ENCODE measurements around the gene IL18RAP.

IL18RAP gene

GRCh38 chr2:102422910-102423309, at the start of gene IL18RAP:
IL18RAP (plus strand) TSS chr2:102423160; CDS start chr2:102423278, 118 bp downstream.
- no peak for DNase-seq

GRCh38 chr2:102376052-102376591, 46.8 kb upstream of the IL18RAP start:
- no peak for DNase-seq

DNA sequence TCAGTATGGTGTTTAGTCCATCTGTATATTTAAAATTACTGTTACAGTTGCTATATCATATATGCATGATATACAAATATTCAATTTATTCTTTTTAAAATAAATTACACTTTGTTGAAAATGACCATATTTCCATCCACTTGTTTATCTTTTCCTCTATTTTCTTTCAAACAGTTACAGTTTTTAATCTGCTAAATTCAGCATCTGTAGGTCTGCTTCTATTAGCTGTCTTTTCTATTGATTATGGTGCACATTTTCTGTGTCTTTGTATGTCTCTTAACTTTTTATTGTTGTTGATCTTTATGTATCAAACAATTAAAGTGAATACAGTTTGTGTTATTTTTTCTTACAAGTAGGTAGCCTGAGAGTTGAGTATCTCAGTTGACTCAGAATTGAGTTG, 39.2 kb upstream of the IL18RAP start:
- no peak for DNase-seq

- DNase-seq: no peak
Measured at GRCh38 chr2:102385522-102385921, 37.4 kb upstream of the IL18RAP start.

GRCh38 chr2:102386004-102386403, 37.0 kb upstream of the IL18RAP start:
- DNase-seq: no peak

GRCh38 chr2:102386867-102387541, 36.0 kb upstream of the IL18RAP start:
- no peak for DNase-seq

- no peak for DNase-seq
Measured at GRCh38 chr2:102387763-102388546, 35.0 kb upstream of the IL18RAP start.

DNA sequence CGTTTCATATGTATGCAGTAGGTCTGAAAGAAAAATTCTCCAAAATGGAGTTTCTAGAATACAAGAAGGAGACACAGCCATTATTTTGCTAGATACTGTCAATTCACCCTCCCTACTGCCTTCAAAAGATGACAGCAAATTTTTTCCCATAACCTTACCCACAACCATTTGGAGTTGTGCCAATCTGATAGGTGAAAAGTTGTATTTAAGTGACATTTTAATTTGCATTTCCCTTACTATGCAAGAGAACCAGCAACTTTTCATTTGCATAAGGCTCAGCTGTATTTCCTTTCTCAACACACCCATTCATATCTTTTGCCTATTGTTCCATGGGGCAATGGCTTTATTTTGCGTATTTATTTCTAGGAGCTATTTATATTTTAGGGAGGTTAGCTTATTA, 31.4 kb upstream of the IL18RAP start:
- no peak for DNase-seq

- no peak for DNase-seq
Measured at GRCh38 chr2:102392096-102392495, 30.9 kb upstream of the IL18RAP start.

DNA sequence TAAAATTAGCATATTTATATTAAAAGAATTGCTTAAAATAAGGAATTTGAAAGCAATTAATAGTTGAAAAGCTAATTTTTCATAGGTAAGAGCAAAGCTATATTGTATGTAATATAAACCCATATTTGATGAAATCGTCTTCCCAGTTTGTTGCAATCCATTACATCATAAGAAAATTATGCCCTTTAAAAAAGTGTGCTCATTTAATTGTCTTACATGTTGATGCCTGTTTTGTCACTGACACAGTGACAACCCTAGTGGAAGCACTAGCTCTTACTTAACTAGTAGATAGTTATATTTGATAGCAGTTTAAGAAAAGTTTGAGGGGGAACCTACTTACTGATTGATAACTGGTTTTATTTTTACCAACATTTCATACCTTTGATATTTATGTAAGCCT, 30.0 kb upstream of the IL18RAP start:
- no peak for DNase-seq

- DNase-seq: no peak
Measured at GRCh38 chr2:102396012-102396411, 26.9 kb upstream of the IL18RAP start.

DNA sequence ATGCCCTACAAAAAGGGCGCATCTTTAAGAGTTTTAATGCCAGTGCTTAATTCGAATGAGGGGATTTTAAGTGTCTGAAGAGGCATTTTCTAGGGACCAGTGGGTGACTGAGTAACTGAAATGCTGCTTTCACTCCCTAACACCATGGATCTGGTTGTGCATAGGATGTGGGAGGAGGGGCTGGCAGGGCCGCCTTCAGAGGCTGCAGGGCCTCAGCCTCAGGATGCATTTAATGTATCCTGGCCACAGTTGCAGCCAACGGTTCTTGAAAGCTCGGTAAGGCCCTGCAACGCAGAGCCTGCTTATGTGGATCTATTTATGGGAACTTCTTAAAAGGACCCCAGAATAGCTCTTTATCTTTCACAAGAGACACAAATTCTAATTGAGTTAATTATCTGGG, 25.8 kb upstream of the IL18RAP start:
- DNase-seq: no peak

DNA sequence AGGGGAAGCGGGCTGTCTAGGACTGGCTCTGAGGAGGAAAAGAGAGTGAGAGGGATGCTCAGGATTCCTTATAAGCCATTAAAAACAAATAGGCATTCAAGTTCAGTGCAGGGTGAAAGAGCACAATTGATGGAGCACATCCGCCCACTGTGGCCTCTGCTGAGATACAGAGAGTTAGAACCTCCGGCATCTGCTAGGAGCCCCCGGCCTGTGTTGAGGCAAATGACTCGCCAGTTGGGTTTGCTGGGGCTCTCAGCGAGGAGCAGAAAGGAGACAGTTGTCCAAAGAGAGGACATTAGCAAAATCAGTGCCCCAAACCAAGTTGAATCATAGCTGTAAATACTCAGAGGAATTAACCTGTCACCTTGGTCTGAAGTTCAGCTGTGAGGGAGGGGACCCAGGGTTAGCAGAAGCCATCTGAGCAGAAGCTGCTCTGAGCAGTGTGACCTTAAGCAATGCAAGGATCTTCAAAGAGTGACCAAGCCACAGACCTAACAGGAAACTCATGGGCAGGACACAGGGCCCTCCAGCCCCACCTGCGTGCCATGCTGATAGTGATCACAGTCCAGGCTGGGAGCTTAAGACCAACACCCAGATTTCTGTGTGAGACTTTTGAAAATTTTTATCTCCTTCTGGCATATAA, 23.3 kb upstream of the IL18RAP start:
- no peak for DNase-seq

- DNase-seq: no peak
Measured at GRCh38 chr2:102401456-102401855, 21.5 kb upstream of the IL18RAP start.

DNA sequence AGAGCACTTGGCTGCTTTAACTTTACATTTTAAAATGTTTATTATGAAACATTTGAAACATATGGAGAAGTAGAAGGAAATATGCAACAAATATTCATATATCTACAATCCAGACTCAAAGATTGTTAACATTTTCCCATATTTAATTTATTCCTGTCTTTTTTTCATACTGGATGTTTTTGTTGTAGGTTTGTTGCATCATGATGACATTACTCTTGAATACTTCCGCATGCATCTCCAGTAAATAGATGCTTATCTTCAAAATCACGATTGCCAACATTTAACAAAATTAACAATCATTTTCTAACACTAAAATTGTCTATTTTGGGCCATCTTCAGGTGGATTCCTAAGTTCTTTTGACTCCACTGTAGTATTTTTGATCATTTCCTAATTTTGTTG, 21.1 kb upstream of the IL18RAP start:
- no peak for DNase-seq

- DNase-seq: no peak
Measured at GRCh38 chr2:102410952-102411351, 12.0 kb upstream of the IL18RAP start.

- no peak for DNase-seq
Measured at GRCh38 chr2:102412199-102412598, 10.8 kb upstream of the IL18RAP start.

- no peak for DNase-seq
Measured at GRCh38 chr2:102417946-102418345, 5.0 kb upstream of the IL18RAP start.

DNA sequence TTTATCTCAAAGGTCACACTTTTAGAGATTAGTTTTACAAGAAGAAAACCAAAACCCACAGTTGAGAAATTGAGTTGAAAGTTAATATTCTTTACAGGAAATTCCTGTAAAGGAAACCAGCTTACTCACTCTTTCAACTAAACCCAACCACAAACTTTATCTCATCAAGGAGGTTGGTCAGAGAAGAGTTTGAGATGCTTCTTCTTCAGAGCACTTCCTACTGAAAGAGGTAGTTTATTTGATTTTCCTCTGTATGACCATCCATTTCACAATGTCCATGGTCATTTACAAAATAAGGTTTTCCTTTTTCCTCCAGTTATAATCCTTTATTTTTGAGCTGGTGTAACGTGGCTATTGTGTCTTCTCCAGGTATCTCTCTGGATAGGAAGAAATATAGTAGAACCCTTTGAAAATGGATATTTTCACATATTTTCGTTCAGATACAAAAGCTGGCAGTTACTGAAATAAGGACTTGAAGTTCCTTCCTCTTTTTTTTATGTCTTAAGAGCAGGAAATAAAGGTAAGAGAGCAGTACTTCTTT, 4.5 kb upstream of the IL18RAP start:
- DNase-seq: no peak

DNA sequence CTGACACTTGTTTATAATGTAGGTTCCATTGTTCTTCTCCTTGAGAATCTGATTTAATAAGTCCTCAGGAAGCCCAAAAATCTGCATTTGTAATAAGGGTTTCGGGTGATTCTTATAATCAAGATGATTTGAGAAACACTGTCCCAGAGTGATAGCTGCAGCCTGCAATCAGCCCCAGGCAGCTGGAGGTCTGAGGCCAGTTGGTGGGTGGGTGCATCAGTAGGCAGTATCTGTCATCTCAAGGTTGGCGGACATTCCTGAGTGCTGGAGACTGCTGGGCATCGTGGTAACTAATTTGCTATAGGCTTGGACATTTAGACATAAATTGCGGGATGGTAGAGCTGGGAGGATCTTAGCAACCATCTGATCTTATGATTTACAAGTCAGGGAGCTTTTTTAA, 2.7 kb upstream of the IL18RAP start:
- no peak for DNase-seq

DNA sequence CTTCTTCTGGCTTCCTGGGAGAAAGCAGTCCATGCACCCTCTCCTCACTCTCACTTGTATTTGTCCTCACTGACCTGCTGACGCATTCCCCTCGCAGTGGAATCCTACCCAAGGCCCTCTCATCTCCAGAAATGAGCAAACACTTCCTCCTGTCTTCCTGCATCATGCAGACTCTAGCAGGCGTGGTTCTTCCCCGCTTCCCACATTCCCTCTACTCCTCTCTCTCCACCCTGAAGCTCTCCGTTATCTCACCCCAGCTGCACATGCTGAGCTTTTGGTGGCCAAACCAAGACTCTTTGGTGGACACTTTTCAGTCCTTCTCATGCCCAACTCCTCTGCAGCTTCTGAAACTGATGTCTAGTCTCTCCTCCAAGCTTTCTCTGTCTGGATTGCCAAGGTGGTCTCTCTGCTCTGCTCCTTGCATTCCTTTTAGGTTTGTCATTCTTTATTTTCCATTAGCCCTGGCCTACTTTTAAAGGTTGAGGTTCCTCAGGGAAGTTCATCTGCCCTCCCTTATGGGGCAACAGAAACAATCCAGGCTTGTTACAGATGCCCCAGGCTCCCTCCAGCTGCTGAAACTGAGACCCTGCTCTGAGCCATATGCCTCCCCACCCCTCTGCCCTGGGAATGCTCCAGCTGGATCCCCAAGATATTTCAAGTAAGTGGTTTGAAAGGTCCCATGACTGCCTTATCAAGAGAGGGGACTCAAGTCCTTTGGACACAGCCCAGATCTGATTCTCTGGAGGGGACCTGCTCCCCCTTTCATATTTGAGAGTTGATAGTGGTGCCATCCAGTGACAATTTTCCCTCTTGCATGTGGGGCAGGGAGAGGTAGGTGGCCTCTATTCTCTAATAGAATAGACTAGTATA, 835 bp upstream of the IL18RAP start:
- DNase-seq: no peak

GRCh38 chr2:102423368-102423767, 408 bp downstream of the IL18RAP start:
- no peak for DNase-seq

Measured in right forelimb (tissue), 1 donor.